Uterus (tissue), 2 donors: ENCODE results near the gene FRA10AC1.
"Not testable (repeated sequence)": the region's sequence is repeated elsewhere in the genome, so short reads cannot be mapped to it uniquely, and the experiment has no call there.

Experiments used
- POLR2A ChIP-seq, 2 donors: fragments of 450-650 bp; IDR thresholded peaks; one replicate each; pipeline ENCODE4 v1.6.1; 2016; ENCODE audit warnings: antibody characterized with exemption in 2 of 2, mild to moderate bottlenecking in 1 of 2, moderate library complexity in 1 of 2
- TF ChIP-seq, protein P1 (sequence below), 4 experiments: fragments of 200-600 bp in 2 of 4; fragments of 450-650 bp in 2 of 4; sonication (generic) in 2 of 4; IDR thresholded peaks; one replicate each; pipeline ENCODE4 v1.5.1; 2016 to 2019; ENCODE audit warnings: antibody characterized with exemption in 4 of 4, mild to moderate bottlenecking in 2 of 4, moderate library complexity in 1 of 4

DNA sequence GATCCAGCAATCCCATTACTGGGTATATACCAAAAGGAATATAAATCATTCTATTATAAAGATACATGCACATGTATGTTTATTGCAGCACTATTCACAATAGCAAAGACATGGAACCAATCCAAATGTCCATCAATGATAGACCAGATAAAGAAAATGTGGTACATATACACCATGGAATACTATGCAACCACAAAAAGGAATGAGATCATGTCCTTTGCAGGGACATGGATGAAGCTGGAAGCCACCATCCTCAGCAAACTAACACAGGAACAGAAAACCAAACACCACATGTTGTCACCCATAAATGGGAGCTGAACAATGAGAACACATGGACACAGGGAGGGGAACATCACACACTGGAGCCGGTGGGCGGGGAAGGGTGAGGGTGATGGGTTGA is 5.8 kb downstream of the FRA10AC1 start:
- TF ChIP-seq, protein P1, sequence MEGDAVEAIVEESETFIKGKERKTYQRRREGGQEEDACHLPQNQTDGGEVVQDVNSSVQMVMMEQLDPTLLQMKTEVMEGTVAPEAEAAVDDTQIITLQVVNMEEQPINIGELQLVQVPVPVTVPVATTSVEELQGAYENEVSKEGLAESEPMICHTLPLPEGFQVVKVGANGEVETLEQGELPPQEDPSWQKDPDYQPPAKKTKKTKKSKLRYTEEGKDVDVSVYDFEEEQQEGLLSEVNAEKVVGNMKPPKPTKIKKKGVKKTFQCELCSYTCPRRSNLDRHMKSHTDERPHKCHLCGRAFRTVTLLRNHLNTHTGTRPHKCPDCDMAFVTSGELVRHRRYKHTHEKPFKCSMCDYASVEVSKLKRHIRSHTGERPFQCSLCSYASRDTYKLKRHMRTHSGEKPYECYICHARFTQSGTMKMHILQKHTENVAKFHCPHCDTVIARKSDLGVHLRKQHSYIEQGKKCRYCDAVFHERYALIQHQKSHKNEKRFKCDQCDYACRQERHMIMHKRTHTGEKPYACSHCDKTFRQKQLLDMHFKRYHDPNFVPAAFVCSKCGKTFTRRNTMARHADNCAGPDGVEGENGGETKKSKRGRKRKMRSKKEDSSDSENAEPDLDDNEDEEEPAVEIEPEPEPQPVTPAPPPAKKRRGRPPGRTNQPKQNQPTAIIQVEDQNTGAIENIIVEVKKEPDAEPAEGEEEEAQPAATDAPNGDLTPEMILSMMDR (IDR thresholded peaks at IDR 0.05), result not testable (repeated sequence)
- not testable (repeated sequence) for TF ChIP-seq POLR2A (IDR thresholded peaks at IDR 0.05)
